DND-41 (cell line): ENCODE data around the gene CCDC171.

Source experiments
- CTCF ChIP-seq: IDR thresholded peaks from 2 replicates; pipeline ENCODE4 v1.5.1; 2012; ENCODE audit warnings: borderline replicate concordance, low read length, moderate library complexity, mild to moderate bottlenecking; ENCODE audit not compliant: poor library complexity, severe bottlenecking; ENCODE audit errors: extremely low read depth
- EZH2 ChIP-seq: IDR thresholded peaks from 3 replicates; pipeline ENCODE4 v1.6.1; 2012; ENCODE audit warnings: borderline replicate concordance, low read depth, mild to moderate bottlenecking, moderate library complexity, low read length, inconsistent platforms; ENCODE audit not compliant: severe bottlenecking

- TF ChIP-seq CTCF: no peak
- no peak for TF ChIP-seq EZH2
Observed at GRCh38 chr9:15849871-15850270, 297.0 kb downstream of the CCDC171 start.
